Measurements from ENCODE around the gene DNAJA3.

The DNAJA3 gene

DNA sequence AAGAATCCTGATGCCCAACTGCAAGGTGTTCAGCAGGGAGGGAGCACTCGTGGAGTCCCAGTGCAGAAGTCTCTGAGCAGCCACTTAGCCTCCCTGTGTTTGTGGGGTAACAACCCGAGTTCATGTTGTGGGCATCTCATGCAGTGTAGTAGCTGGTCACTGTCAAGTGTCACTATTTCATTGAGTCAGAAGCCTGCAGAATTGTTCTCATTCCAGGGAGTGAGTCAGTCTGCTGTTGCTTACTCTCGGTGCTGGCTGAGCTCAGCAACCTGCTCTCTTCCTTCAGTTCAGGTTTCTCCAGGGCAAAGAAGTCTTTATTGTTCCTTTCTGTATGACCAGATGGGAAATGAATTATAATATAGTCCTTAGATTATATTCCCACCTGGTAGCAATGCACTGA lies 74.6 kb downstream of the DNAJA3 start:
- no peak for DNase-seq
- no peaks in the 10 kb centered on the region for H3K27me3 ChIP-seq (replicated peaks; ENCODE audit: insufficient read depth, low read length)
- no peak overlapping the region for H3K27ac ChIP-seq (ENCODE audit: low read length)
- no peak overlapping the region for H3K4me2 ChIP-seq (ENCODE audit: low read depth, low read length)
- peaks cover 12% of the 10 kb centered on the region for H3K4me1 ChIP-seq (ENCODE audit: low read length)
- no peaks in the 10 kb centered on the region for H4K20me1 ChIP-seq (ENCODE audit: insufficient read depth, low read length)
- H3K79me2 ChIP-seq (ENCODE audit: low read length): peaks cover 64% of the 10 kb centered on the region
- 0 out of 2 replicates have a peak, but pooled peaks cover 3% of the 10 kb centered on the region for H3K36me3 ChIP-seq (replicated peaks; ENCODE audit: insufficient read depth, low read length)
- no peak overlapping the region for H2AFZ ChIP-seq (ENCODE audit: low read length)
- no peaks in the 10 kb centered on the region for H3K9me2 ChIP-seq (replicated peaks; ENCODE audit: insufficient read depth, low read length)
- H3K9ac ChIP-seq (ENCODE audit: low read length): no peak overlapping the region
- no peak overlapping the region for H3K4me3 ChIP-seq (ENCODE audit: low read length)
- H3F3A ChIP-seq (ENCODE audit: insufficient read depth, low read length): peaks cover 4% of the 10 kb centered on the region
- no peaks in the 10 kb centered on the region for H3K9me3 ChIP-seq (replicated peaks; ENCODE audit: insufficient read depth, low read length)
- TF ChIP-seq, protein P1, sequence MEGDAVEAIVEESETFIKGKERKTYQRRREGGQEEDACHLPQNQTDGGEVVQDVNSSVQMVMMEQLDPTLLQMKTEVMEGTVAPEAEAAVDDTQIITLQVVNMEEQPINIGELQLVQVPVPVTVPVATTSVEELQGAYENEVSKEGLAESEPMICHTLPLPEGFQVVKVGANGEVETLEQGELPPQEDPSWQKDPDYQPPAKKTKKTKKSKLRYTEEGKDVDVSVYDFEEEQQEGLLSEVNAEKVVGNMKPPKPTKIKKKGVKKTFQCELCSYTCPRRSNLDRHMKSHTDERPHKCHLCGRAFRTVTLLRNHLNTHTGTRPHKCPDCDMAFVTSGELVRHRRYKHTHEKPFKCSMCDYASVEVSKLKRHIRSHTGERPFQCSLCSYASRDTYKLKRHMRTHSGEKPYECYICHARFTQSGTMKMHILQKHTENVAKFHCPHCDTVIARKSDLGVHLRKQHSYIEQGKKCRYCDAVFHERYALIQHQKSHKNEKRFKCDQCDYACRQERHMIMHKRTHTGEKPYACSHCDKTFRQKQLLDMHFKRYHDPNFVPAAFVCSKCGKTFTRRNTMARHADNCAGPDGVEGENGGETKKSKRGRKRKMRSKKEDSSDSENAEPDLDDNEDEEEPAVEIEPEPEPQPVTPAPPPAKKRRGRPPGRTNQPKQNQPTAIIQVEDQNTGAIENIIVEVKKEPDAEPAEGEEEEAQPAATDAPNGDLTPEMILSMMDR (IDR thresholded peaks at IDR 0.05; ENCODE audit: low read length): no peak
- TF ChIP-seq EZH2phosphoT487 (IDR thresholded peaks at IDR 0.05; ENCODE audit: low read length): no peak
- TF ChIP-seq EZH2 (optimal IDR thresholded peaks at IDR 0.05; ENCODE audit: low read depth, low read length): no peak

DNA sequence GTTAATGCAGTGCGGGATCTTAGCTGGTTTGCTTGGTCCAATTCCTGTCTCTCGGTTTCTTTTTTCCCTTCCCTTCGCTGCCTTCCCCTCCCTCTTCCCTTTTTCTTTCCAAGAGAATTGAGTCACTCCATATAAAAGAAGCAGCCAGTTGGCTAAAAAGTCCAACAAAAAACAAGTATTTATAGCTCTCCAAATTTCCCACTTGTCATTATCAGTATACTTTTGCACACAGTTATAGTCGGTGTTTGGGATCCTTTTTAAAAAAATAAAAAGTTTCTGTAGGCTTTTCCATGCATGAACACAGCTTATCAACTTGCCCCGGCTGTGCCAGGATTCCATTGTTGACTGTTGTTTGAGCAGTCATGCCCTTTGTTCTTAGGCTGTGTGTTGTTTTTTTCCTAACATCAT lies 75.4 kb downstream of the DNAJA3 start:
- no peak for TF ChIP-seq EZH2phosphoT487 (IDR thresholded peaks at IDR 0.05; ENCODE audit: low read length)
- TF ChIP-seq, protein P1 (IDR thresholded peaks at IDR 0.05; ENCODE audit: low read length): no peak
- TF ChIP-seq EZH2 (optimal IDR thresholded peaks at IDR 0.05; ENCODE audit: low read depth, low read length): no peak
- no peaks in the 10 kb centered on the region for H3K9me2 ChIP-seq (replicated peaks; ENCODE audit: insufficient read depth, low read length)
- H3K27me3 ChIP-seq (replicated peaks; ENCODE audit: insufficient read depth, low read length): no peaks in the 10 kb centered on the region
- H3K9ac ChIP-seq (ENCODE audit: low read length): no peak overlapping the region
- H3K36me3 ChIP-seq (replicated peaks; ENCODE audit: insufficient read depth, low read length): 0 out of 2 replicates have a peak, but pooled peaks cover 3% of the 10 kb centered on the region
- no peak overlapping the region for H3K4me3 ChIP-seq (ENCODE audit: low read length)
- no peak overlapping the region for H2AFZ ChIP-seq (ENCODE audit: low read length)
- H3F3A ChIP-seq (ENCODE audit: insufficient read depth, low read length): peaks cover 12% of the 10 kb centered on the region
- peaks cover 20% of the 10 kb centered on the region for H3K4me1 ChIP-seq (ENCODE audit: low read length)
- DNase-seq: no peak
- no peaks in the 10 kb centered on the region for H4K20me1 ChIP-seq (ENCODE audit: insufficient read depth, low read length)
- peaks cover 59% of the 10 kb centered on the region for H3K79me2 ChIP-seq (ENCODE audit: low read length)
- H3K27ac ChIP-seq (ENCODE audit: low read length): no peak overlapping the region
- no peaks in the 10 kb centered on the region for H3K9me3 ChIP-seq (replicated peaks; ENCODE audit: insufficient read depth, low read length)
- no peak overlapping the region for H3K4me2 ChIP-seq (ENCODE audit: low read depth, low read length)

GRCh38 chr16:4505356-4506147 lies 79.9 kb downstream of the DNAJA3 start:
- peak overlapping the region; percentile 81 for H3K4me2 ChIP-seq (ENCODE audit: low read depth, low read length)
- TF ChIP-seq EZH2phosphoT487 (IDR thresholded peaks at IDR 0.05; ENCODE audit: low read length): no peak
- TF ChIP-seq, protein P1 (IDR thresholded peaks at IDR 0.05; ENCODE audit: low read length): no peak
- peak overlapping the region; percentile 13 for H3K4me3 ChIP-seq (ENCODE audit: low read length)
- H3K36me3 ChIP-seq (replicated peaks; ENCODE audit: insufficient read depth, low read length): 0 out of 2 replicates have a peak, but pooled peaks cover 4% of the 10 kb centered on the region
- H2AFZ ChIP-seq (ENCODE audit: low read length): peak overlapping the region; percentile 17; the same call in 1 of the 2 replicates
- H4K20me1 ChIP-seq (ENCODE audit: insufficient read depth, low read length): no peaks in the 10 kb centered on the region
- H3K4me1 ChIP-seq (ENCODE audit: low read length): peaks cover 27% of the 10 kb centered on the region
- H3K9ac ChIP-seq (ENCODE audit: low read length): peak overlapping the region; percentile 49
- H3K27me3 ChIP-seq (replicated peaks; ENCODE audit: insufficient read depth, low read length): no peaks in the 10 kb centered on the region
- no peaks in the 10 kb centered on the region for H3K9me3 ChIP-seq (replicated peaks; ENCODE audit: insufficient read depth, low read length)
- peaks cover 48% of the 10 kb centered on the region for H3K79me2 ChIP-seq (ENCODE audit: low read length)
- DNase-seq: peak; percentile 81
- peak overlapping the region; percentile 82 for H3K27ac ChIP-seq (ENCODE audit: low read length)
- peaks cover 15% of the 10 kb centered on the region for H3F3A ChIP-seq (ENCODE audit: insufficient read depth, low read length)
- no peaks in the 10 kb centered on the region for H3K9me2 ChIP-seq (replicated peaks; ENCODE audit: insufficient read depth, low read length)

Data from MM.1S (cell line).